ENCODE measurements around the gene PLB1. TPM values are rescaled to one million over a fixed set of nuclear protein-coding genes. Genes with fewer than 3 reads are reported as not detected.

The PLB1 gene
- total and polyA plus RNA-seq, 9 of the 15 experiments (the other 6 are each of a cell fraction or from before 2014, with no cell fraction given): 0.01 to 0.09 (median 0.07) TPM; not detected in 2

GRCh38 chr2:28667261-28667660 is 171.4 kb downstream of the PLB1 start:
- 0 out of 2 replicates have a peak, but pooled peaks cover 7% of the 10 kb centered on the region for H4K20me1 ChIP-seq (replicated peaks; ENCODE audit: control insufficient read depth, insufficient read depth, low read length)
- no peaks in the 10 kb centered on the region for H3K36me3 ChIP-seq (ENCODE audit: control insufficient read depth, insufficient read depth, low read length)
- no peaks in the 10 kb centered on the region for H3K9me1 ChIP-seq (ENCODE audit: control insufficient read depth, insufficient read depth, low read length)
- no TSS peak for BruUV-seq (replicated peaks)
- in situ Hi-C loops (cut with MboI): no loop called here
- intact Hi-C loops (cut with micrococcal nuclease): no loop called here
- DNase-seq (ENCODE audit: extremely low read depth in 1 of 4, low spot score in 3 of 4): no peak
- POLR2A ChIA-PET: interaction anchor here (0.6 kb wide), 1 partner anchor 14 kb away, joined by 4 read pairs; no protein-coding TSS in a partner anchor
- peaks cover 10 to 35% of the 10 kb centered on the region in 2 experiments; a peak in 4 of 5 replicates for H3K27me3 ChIP-seq (ENCODE audit: control insufficient read depth in 2 of 2, insufficient read depth in 2 of 2, low read length in 2 of 2)
- H3K9ac ChIP-seq (ENCODE audit: insufficient read depth in 1 of 2, low read depth in 2 of 2, low read length in 2 of 2): no peak overlapping the region
- no peak overlapping the region for H3K4me3 ChIP-seq
- 0 out of 2 replicates have a peak, but pooled peaks cover 3% of the 10 kb centered on the region for H3K9me3 ChIP-seq (replicated peaks; ENCODE audit: control insufficient read depth, insufficient read depth, low read depth, low read length)
- ATAC-seq: no peak
- no peak for TF ChIP-seq ARHGAP35 (IDR thresholded peaks at IDR 0.05; ENCODE audit: partially characterized antibody)
- TF ChIP-seq, protein P1, sequence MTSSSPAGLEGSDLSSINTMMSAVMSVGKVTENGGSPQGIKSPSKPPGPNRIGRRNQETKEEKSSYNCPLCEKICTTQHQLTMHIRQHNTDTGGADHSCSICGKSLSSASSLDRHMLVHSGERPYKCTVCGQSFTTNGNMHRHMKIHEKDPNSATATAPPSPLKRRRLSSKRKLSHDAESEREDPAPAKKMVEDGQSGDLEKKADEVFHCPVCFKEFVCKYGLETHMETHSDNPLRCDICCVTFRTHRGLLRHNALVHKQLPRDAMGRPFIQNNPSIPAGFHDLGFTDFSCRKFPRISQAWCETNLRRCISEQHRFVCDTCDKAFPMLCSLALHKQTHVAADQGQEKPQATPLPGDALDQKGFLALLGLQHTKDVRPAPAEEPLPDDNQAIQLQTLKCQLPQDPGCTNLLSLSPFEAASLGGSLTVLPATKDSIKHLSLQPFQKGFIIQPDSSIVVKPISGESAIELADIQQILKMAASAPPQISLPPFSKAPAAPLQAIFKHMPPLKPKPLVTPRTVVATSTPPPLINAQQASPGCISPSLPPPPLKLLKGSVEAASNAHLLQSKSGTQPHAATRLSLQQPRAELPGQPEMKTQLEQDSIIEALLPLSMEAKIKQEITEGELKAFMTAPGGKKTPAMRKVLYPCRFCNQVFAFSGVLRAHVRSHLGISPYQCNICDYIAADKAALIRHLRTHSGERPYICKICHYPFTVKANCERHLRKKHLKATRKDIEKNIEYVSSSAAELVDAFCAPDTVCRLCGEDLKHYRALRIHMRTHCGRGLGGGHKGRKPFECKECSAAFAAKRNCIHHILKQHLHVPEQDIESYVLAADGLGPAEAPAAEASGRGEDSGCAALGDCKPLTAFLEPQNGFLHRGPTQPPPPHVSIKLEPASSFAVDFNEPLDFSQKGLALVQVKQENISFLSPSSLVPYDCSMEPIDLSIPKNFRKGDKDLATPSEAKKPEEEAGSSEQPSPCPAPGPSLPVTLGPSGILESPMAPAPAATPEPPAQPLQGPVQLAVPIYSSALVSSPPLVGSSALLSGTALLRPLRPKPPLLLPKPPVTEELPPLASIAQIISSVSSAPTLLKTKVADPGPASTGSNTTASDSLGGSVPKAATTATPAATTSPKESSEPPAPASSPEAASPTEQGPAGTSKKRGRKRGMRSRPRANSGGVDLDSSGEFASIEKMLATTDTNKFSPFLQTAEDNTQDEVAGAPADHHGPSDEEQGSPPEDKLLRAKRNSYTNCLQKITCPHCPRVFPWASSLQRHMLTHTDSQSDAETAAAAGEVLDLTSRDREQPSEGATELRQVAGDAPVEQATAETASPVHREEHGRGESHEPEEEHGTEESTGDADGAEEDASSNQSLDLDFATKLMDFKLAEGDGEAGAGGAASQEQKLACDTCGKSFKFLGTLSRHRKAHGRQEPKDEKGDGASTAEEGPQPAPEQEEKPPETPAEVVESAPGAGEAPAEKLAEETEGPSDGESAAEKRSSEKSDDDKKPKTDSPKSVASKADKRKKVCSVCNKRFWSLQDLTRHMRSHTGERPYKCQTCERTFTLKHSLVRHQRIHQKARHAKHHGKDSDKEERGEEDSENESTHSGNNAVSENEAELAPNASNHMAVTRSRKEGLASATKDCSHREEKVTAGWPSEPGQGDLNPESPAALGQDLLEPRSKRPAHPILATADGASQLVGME (CRISPR knock-in tag; IDR thresholded peaks at IDR 0.05): no peak
- no peak for TF ChIP-seq TCFL5 (CRISPR knock-in tag; conservative IDR thresholded peaks at IDR 0.05)
- TF ChIP-seq ZNF699 (CRISPR knock-in tag; IDR thresholded peaks at IDR 0.05; ENCODE audit: insufficient replicate concordance): no peak
- TF ChIP-seq EP300 (IDR thresholded peaks at IDR 0.05; ENCODE audit: low read length): no peak
- TF ChIP-seq IRF2 (CRISPR knock-in tag; IDR thresholded peaks at IDR 0.05): no peak
- FAIRE-seq: no peak
- CTCF ChIA-PET (ENCODE audit: low intra/inter-chr PET ratio): no interaction called here
- H3K4me2 ChIP-seq (ENCODE audit: insufficient read depth, low read length): no peak overlapping the region
- no peak overlapping the region for H3K27ac ChIP-seq (ENCODE audit: extremely low read depth, low read depth, low read length)
- H3K79me2 ChIP-seq (ENCODE audit: control insufficient read depth, insufficient read depth, low read length): no peaks in the 10 kb centered on the region
- no peak overlapping the region for H2AFZ ChIP-seq (ENCODE audit: low read depth, low read length)
- peaks cover 5 to 9% of the 10 kb centered on the region in 2 experiments; a peak in 4 of 5 replicates for H3K4me1 ChIP-seq (replicated peaks in 1 of 2; ENCODE audit: control insufficient read depth in 2 of 2, insufficient read depth in 2 of 2, low read length in 2 of 2)
- WGBS (ENCODE audit: insufficient coverage, low coverage, missing lambda C conversion rate): 17% methylated on average over 6 of the region's 6 CpGs

All from K562 (cell line).